Upper lobe of left lung (tissue), 4 donors: ENCODE data around the gene BSN.

Experiments used
- POLR2A ChIP-seq, 4 donors: fragments of 450-650 bp; IDR thresholded peaks; one replicate each; pipeline ENCODE4 v1.5.1; 2016 to 2017; ENCODE audit warnings: antibody characterized with exemption in 4 of 4, mild to moderate bottlenecking in 2 of 4
- POLR2AphosphoS5 ChIP-seq, 2 donors: sonication (generic); formaldehyde crosslinking; IDR thresholded peaks; one replicate each; pipeline ENCODE4 v1.5.1; 2017; ENCODE audit warnings: antibody characterized with exemption in 2 of 2
- TF ChIP-seq, protein P1 (sequence below), 6 experiments: fragments of 450-650 bp in 4 of 6; fragments of 200-600 bp in 2 of 6; sonication (generic) in 2 of 6; IDR thresholded peaks; one replicate each; pipeline ENCODE4 v1.5.1; 2016 to 2019; ENCODE audit warnings: antibody characterized with exemption in 6 of 6

DNA sequence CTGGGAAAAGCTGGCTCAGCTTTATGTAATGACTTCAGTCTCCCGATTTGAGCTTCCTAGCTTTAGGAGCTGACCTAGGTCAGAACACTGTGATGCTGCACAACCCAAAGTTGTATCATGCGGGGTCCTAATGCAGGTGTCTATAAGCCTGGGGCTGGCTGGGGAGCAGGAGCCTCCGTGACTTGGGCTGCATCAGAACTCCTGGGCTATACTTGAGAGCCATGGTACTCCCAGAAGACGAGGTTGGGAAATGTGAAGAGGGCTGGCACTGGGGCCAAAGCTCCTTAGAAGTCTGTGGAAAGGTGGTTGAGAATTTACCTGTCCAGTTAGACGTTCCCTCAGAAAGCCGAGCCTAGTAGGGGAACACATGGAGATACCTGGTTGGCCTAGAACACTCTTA lies 57.0 kb downstream of the BSN start:
- TF ChIP-seq, protein P1, sequence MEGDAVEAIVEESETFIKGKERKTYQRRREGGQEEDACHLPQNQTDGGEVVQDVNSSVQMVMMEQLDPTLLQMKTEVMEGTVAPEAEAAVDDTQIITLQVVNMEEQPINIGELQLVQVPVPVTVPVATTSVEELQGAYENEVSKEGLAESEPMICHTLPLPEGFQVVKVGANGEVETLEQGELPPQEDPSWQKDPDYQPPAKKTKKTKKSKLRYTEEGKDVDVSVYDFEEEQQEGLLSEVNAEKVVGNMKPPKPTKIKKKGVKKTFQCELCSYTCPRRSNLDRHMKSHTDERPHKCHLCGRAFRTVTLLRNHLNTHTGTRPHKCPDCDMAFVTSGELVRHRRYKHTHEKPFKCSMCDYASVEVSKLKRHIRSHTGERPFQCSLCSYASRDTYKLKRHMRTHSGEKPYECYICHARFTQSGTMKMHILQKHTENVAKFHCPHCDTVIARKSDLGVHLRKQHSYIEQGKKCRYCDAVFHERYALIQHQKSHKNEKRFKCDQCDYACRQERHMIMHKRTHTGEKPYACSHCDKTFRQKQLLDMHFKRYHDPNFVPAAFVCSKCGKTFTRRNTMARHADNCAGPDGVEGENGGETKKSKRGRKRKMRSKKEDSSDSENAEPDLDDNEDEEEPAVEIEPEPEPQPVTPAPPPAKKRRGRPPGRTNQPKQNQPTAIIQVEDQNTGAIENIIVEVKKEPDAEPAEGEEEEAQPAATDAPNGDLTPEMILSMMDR (IDR thresholded peaks at IDR 0.05) = no peak
- TF ChIP-seq POLR2A (IDR thresholded peaks at IDR 0.05) (no peak), POLR2AphosphoS5 (IDR thresholded peaks at IDR 0.05) (no peak)
